GM18951 (cell line): ENCODE measurements around the gene FAM20A.
"Not testable (repeated sequence)": the region's sequence is repeated elsewhere in the genome, so short reads cannot be mapped to it uniquely, and the experiment has no call there.

ENCODE experiments used
- POLR2A ChIP-seq: IDR thresholded peaks from 4 replicates; pipeline ENCODE4 v1.6.1; 2011; ENCODE audit warnings: mild to moderate bottlenecking; ENCODE audit not compliant: insufficient read length, insufficient read depth; ENCODE audit errors: extremely low read depth
- in situ Hi-C: fragments of 300-500 bp; cut with MboI; formaldehyde crosslinking; loops from one replicate; pipeline ENCODE4 v1.12.0; 2022; ENCODE audit warnings: low sequenced_read_pairs, mixed read lengths, inconsistent platforms; ENCODE audit not compliant: unreplicated experiment

Gene FAM20A

GRCh38 chr17:68591583-68591982, 9.6 kb downstream of the FAM20A start:
- in situ Hi-C loops: no loop called here
- TF ChIP-seq POLR2A: no peak

GRCh38 chr17:68589086-68589485, 12.1 kb downstream of the FAM20A start:
- TF ChIP-seq POLR2A: no peak
- in situ Hi-C loops: no loop called here

- TF ChIP-seq POLR2A: no peak
- in situ Hi-C loops: no loop called here
These were observed 12.8 kb downstream of the FAM20A start for GRCh38 chr17:68588362-68588761.

GRCh38 chr17:68587847-68588246, 13.3 kb downstream of the FAM20A start:
- in situ Hi-C loops: no loop called here
- TF ChIP-seq POLR2A: no peak

- in situ Hi-C loops: no loop called here
- no peak for TF ChIP-seq POLR2A
These were observed 14.1 kb downstream of the FAM20A start for GRCh38 chr17:68587026-68587425.

GRCh38 chr17:68585643-68586042, 15.5 kb downstream of the FAM20A start:
- no peak for TF ChIP-seq POLR2A

GRCh38 chr17:68584581-68585303, 16.4 kb downstream of the FAM20A start:
- no peak for TF ChIP-seq POLR2A
- in situ Hi-C loops: no loop called here

More at GRCh38 chr17:68585643-68586042, 15.5 kb downstream of the FAM20A start:
- in situ Hi-C loops: no loop called here

- in situ Hi-C loops: not testable (repeated sequence)
These were observed 18.3 kb downstream of the FAM20A start for GRCh38 chr17:68582867-68583266.

GRCh38 chr17:68581863-68582645, 19.1 kb downstream of the FAM20A start:
- TF ChIP-seq POLR2A: no peak
- in situ Hi-C loops: no loop called here

- in situ Hi-C loops: no loop called here
These were observed 20.9 kb downstream of the FAM20A start for GRCh38 chr17:68580236-68580770.

GRCh38 chr17:68579194-68579927, 21.8 kb downstream of the FAM20A start:
- in situ Hi-C loops: no loop called here
- TF ChIP-seq POLR2A: no peak

More at GRCh38 chr17:68580236-68580770, 20.9 kb downstream of the FAM20A start:
- TF ChIP-seq POLR2A: no peak

- TF ChIP-seq POLR2A: no peak
- in situ Hi-C loops: no loop called here
These were observed 22.9 kb downstream of the FAM20A start for GRCh38 chr17:68578236-68578635.

- in situ Hi-C loops: no loop called here
- TF ChIP-seq POLR2A: no peak
These were observed 23.7 kb downstream of the FAM20A start for GRCh38 chr17:68577497-68577821.
